Measurements from ENCODE around the gene FAM83D. TPM values are rescaled to one million over a fixed set of nuclear protein-coding genes. Genes with fewer than 3 reads are reported as not detected.

The FAM83D gene
- total RNA-seq, 1 experiment from 2014 or later: 48.1 TPM

- H2BK20ac ChIP-seq (ENCODE audit: low read depth, low read length, poor library complexity, severe bottlenecking): no peak overlapping the region
- H3K14ac ChIP-seq (ENCODE audit: insufficient read depth, low read length): no peak overlapping the region
- TF ChIP-seq, protein P1, sequence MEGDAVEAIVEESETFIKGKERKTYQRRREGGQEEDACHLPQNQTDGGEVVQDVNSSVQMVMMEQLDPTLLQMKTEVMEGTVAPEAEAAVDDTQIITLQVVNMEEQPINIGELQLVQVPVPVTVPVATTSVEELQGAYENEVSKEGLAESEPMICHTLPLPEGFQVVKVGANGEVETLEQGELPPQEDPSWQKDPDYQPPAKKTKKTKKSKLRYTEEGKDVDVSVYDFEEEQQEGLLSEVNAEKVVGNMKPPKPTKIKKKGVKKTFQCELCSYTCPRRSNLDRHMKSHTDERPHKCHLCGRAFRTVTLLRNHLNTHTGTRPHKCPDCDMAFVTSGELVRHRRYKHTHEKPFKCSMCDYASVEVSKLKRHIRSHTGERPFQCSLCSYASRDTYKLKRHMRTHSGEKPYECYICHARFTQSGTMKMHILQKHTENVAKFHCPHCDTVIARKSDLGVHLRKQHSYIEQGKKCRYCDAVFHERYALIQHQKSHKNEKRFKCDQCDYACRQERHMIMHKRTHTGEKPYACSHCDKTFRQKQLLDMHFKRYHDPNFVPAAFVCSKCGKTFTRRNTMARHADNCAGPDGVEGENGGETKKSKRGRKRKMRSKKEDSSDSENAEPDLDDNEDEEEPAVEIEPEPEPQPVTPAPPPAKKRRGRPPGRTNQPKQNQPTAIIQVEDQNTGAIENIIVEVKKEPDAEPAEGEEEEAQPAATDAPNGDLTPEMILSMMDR (conservative IDR thresholded peaks at IDR 0.05): no peak
- no peak overlapping the region for H3K27ac ChIP-seq (ENCODE audit: insufficient read length, low read depth, low read length)
- H3K27me3 ChIP-seq (ENCODE audit: insufficient read depth, low read length): no peaks in the 10 kb centered on the region
- Mint-ChIP-seq H3K36me3 (ENCODE audit: insufficient read depth in 1 of 3, low read depth in 3 of 3) (peaks cover 12 to 25% (median 21%) of the 10 kb centered on the region in 3 experiments), H3K4me3 (no peak overlapping the region), H3K9me3 (no peaks in the 10 kb centered on the region), H3K27ac (peak overlapping the region in 1 of 3 experiments; percentile 71; a peak in 2 of 7 replicates), H3K27me3 (ENCODE audit: low read depth) (no peaks in the 10 kb centered on the region), H3K4me1 (peaks cover 13 to 17% of the 10 kb centered on the region in 2 experiments)
- H2BK120ac ChIP-seq (ENCODE audit: low read depth, low read length, poor library complexity, severe bottlenecking): no peak overlapping the region
- H2AK5ac ChIP-seq (ENCODE audit: insufficient read length, low read length): no peak overlapping the region
- no peaks in the 10 kb centered on the region; the same call in 1 of the 2 replicates for H3K4me1 ChIP-seq (ENCODE audit: insufficient read depth, low read length)
- no peaks in the 10 kb centered on the region for H3K9me3 ChIP-seq (ENCODE audit: control insufficient read depth, low read depth, low read length)
- no peak overlapping the region for H3K4me2 ChIP-seq (ENCODE audit: insufficient read depth, insufficient read length, low read length)
- no peaks in the 10 kb centered on the region for H3K79me1 ChIP-seq (ENCODE audit: insufficient read depth, low read depth, low read length, poor library complexity, severe bottlenecking)
- H2AFZ ChIP-seq (ENCODE audit: low read length): no peak overlapping the region
- no peak overlapping the region for H3K9ac ChIP-seq (ENCODE audit: extremely low read depth, insufficient read length, low read length)
- no peak overlapping the region for H4K5ac ChIP-seq (ENCODE audit: insufficient read length, low read depth, low read length)
- H4K8ac ChIP-seq (replicated peaks; ENCODE audit: insufficient read length, low read depth, low read length): no peak overlapping the region
- H2BK5ac ChIP-seq (ENCODE audit: insufficient read length, low read length): no peak overlapping the region
- H3K23ac ChIP-seq (ENCODE audit: insufficient read length, low read depth, low read length): no peak overlapping the region
- no peak overlapping the region for H3K4ac ChIP-seq (ENCODE audit: low read depth, low read length)
- H4K91ac ChIP-seq (ENCODE audit: insufficient read length, low read depth, low read length): no peak overlapping the region
- H2BK15ac ChIP-seq (ENCODE audit: low read depth, low read length): no peak overlapping the region
- no peaks in the 10 kb centered on the region for H3K79me2 ChIP-seq (ENCODE audit: insufficient read depth, low read length)
- WGBS (ENCODE audit: extremely low coverage, insufficient read length, low lambda C conversion rate): no CpG with 5 or more reads among the region's 4 CpGs
- no peak overlapping the region for H3T11ph ChIP-seq (ENCODE audit: low read length)
- no peaks in the 10 kb centered on the region for H3K23me2 ChIP-seq (ENCODE audit: insufficient read length, low read depth, low read length, poor library complexity, severe bottlenecking)
- H3K56ac ChIP-seq (ENCODE audit: insufficient read length, low read depth, low read length): no peak overlapping the region
- H4K20me1 ChIP-seq (ENCODE audit: control insufficient read depth, insufficient read depth, insufficient read length): no peaks in the 10 kb centered on the region
- no peak for DNase-seq
- H2BK12ac ChIP-seq (ENCODE audit: insufficient read length, low read depth, low read length): no peak overlapping the region
- H3K18ac ChIP-seq (ENCODE audit: insufficient read length, low read depth, low read length): no peak overlapping the region
These were observed 58.8 kb downstream of the FAM83D start for GRCh38 chr20:38985060-38985459.
